IMR-90 (cell line): ENCODE measurements around the gene SLC44A5. TPM values are rescaled to one million over a fixed set of nuclear protein-coding genes. Genes with fewer than 3 reads are reported as not detected.

Source experiments
- ATAC-seq: fragments of 200-7000 bp; cut with Tn5 transposase; 2 replicates; pipeline ENCODE4 v1.9.1; 2020; ENCODE audit warnings: low read depth, mild to moderate bottlenecking, moderate library complexity
- BruUV-seq: library from RNA; stranded (reverse); fragments of 400-500 nt; replicated peaks from 2 replicates; lab custom pipeline; 2021; lab: Mats Ljungman, UMichigan
- CTCF ChIA-PET: fragments of 300-600 bp; formaldehyde crosslinking; extraction: SDS; loops from one replicate; lab custom pipeline; 2021; ENCODE audit warnings: antibody characterized with exemption; lab: Yijun Ruan, JAX
- POLR2A ChIA-PET: fragments of 300-600 bp; sonication (Branson Sonifier 250); formaldehyde crosslinking; loops from one replicate; lab custom pipeline; 2022; ENCODE audit warnings: antibody characterized with exemption; ENCODE audit not compliant: unreplicated experiment; lab: Charles Lee
- DNase-seq: peaks from one replicate; pipeline ENCODE4 v3.0.0; 2013
- H2AFZ ChIP-seq: replicated peaks from 2 replicates; pipeline ENCODE3; 2013; ENCODE audit warnings: low read length, mild to moderate bottlenecking; ENCODE audit not compliant: poor library complexity
- H2AK5ac ChIP-seq: 2 replicates; pipeline ENCODE4 v1.6.1; 2013; ENCODE audit warnings: low read depth, low read length, inconsistent platforms
- H2AK9ac ChIP-seq: replicated peaks from 2 replicates; pipeline ENCODE3; 2013; ENCODE audit warnings: mild to moderate bottlenecking, low read depth, low read length, moderate library complexity; ENCODE audit not compliant: poor library complexity
- H2BK120ac ChIP-seq: 2 replicates; pipeline ENCODE4 v1.6.1; 2013; ENCODE audit warnings: low read depth, low read length, inconsistent platforms
- H2BK15ac ChIP-seq: 3 replicates; pipeline ENCODE4 v1.6.1; 2013; ENCODE audit warnings: low read depth, low read length, inconsistent platforms
- H2BK20ac ChIP-seq: 2 replicates; pipeline ENCODE4 v1.6.1; 2013; ENCODE audit warnings: low read depth, mild to moderate bottlenecking, inconsistent platforms, low read length, moderate library complexity
- H2BK5ac ChIP-seq: 2 replicates; pipeline ENCODE4 v1.6.1; 2013; ENCODE audit warnings: mild to moderate bottlenecking, low read depth, low read length, inconsistent platforms; ENCODE audit not compliant: poor library complexity, severe bottlenecking
- H3K14ac ChIP-seq: replicated peaks from 2 replicates; pipeline ENCODE4 v1.6.1; 2013; ENCODE audit warnings: low read depth, low read length, inconsistent platforms
- H3K18ac ChIP-seq: 2 replicates; pipeline ENCODE4 v1.6.1; 2013; ENCODE audit warnings: low read depth, low read length, control low read depth
- H3K23ac ChIP-seq: 2 replicates; pipeline ENCODE4 v1.6.1; 2013; ENCODE audit warnings: low read depth, low read length, inconsistent platforms
- H3K27ac ChIP-seq: 2 replicates; pipeline ENCODE4 v1.5.1; 2013; ENCODE audit warnings: mild to moderate bottlenecking, control low read depth, low read length; ENCODE audit not compliant: insufficient read depth
- H3K27me3 ChIP-seq: 2 replicates; pipeline ENCODE4 v1.6.1; 2013; ENCODE audit warnings: low read length; ENCODE audit not compliant: control insufficient read depth, insufficient read depth
- H3K36me3 ChIP-seq: 2 replicates; pipeline ENCODE4 v1.6.1; 2013; ENCODE audit warnings: low read length, mixed read lengths; ENCODE audit not compliant: control insufficient read depth, insufficient read depth
- H3K4ac ChIP-seq: 2 replicates; pipeline ENCODE4 v1.6.1; 2013; ENCODE audit warnings: low read depth, low read length, inconsistent platforms
- H3K4me1 ChIP-seq: 2 replicates; pipeline ENCODE4 v1.6.1; 2013; ENCODE audit warnings: low read length, mixed read lengths; ENCODE audit not compliant: control insufficient read depth, insufficient read depth
- H3K4me2 ChIP-seq: 2 replicates; pipeline ENCODE4 v1.6.1; 2013; ENCODE audit warnings: low read depth, mild to moderate bottlenecking, control low read depth, low read length, moderate library complexity
- H3K4me3 ChIP-seq: 2 replicates; pipeline ENCODE4 v1.5.1; 2013; ENCODE audit warnings: low read depth, mild to moderate bottlenecking, control low read depth, low read length, moderate library complexity; ENCODE audit not compliant: insufficient read depth
- H3K56ac ChIP-seq: 2 replicates; pipeline ENCODE4 v1.6.1; 2013; ENCODE audit warnings: low read length, inconsistent platforms; ENCODE audit not compliant: insufficient read depth; ENCODE audit errors: extremely low read depth
- H3K79me1 ChIP-seq, 2 experiments: 2 replicates each; pipeline ENCODE4 v1.6.1; 2013; ENCODE audit warnings: low read length in 2 of 2, inconsistent platforms in 1 of 2, low read depth in 1 of 2
- H3K9ac ChIP-seq: 2 replicates; pipeline ENCODE4 v1.6.1; 2013; ENCODE audit warnings: low read depth, low read length, control low read depth
- H3K9me1 ChIP-seq: 2 replicates; pipeline ENCODE4 v1.6.1; 2013; ENCODE audit warnings: low read length, inconsistent platforms; ENCODE audit not compliant: insufficient read depth
- H3K9me3 ChIP-seq: 2 replicates; pipeline ENCODE4 v1.6.1; 2013; ENCODE audit warnings: low read length; ENCODE audit not compliant: control insufficient read depth, insufficient read depth
- H4K20me1 ChIP-seq: 2 replicates; pipeline ENCODE4 v1.6.1; 2013; ENCODE audit warnings: low read length, inconsistent platforms; ENCODE audit not compliant: insufficient read depth
- H4K5ac ChIP-seq: 2 replicates; pipeline ENCODE4 v1.6.1; 2013; ENCODE audit warnings: mild to moderate bottlenecking, low read depth, low read length, control low read depth
- H4K8ac ChIP-seq, 2 experiments: 2 replicates each; pipeline ENCODE4 v1.6.1; 2013; ENCODE audit warnings: low read depth in 2 of 2, low read length in 2 of 2, control low read depth in 1 of 2, inconsistent platforms in 1 of 2
- H4K91ac ChIP-seq: 2 replicates; pipeline ENCODE4 v1.6.1; 2013; ENCODE audit warnings: low read depth, low read length, inconsistent platforms; ENCODE audit not compliant: insufficient read depth
- BHLHE40 ChIP-seq: fragments of 150-350 bp; IDR thresholded peaks from 2 replicates; pipeline ENCODE4 v1.6.1; 2016; ENCODE audit warnings: mild to moderate bottlenecking, low read depth, low read length
- CEBPB ChIP-seq: IDR thresholded peaks from 2 replicates; pipeline ENCODE4 v1.6.1; 2012; ENCODE audit warnings: low read depth, low read length, improper control_type of control experiment
- CHD1 ChIP-seq: IDR thresholded peaks from 2 replicates; pipeline ENCODE4 v1.6.1; 2012; ENCODE audit warnings: low read depth, low read length, improper control_type of control experiment
- CTCF ChIP-seq: conservative IDR thresholded peaks from 2 replicates; pipeline ENCODE4 v1.5.1; 2012; ENCODE audit warnings: mild to moderate bottlenecking, low read depth, low read length, improper control_type of control experiment
- ELK1 ChIP-seq: fragments of 150-350 bp; IDR thresholded peaks from 2 replicates; pipeline ENCODE4 v1.6.1; 2016; ENCODE audit warnings: low read depth, mild to moderate bottlenecking, low read length, moderate library complexity, borderline replicate concordance
- FOS ChIP-seq: fragments of 150-350 bp; IDR thresholded peaks from 2 replicates; pipeline ENCODE4 v1.6.1; 2016; ENCODE audit warnings: low read depth, low read length
- MAFK ChIP-seq: IDR thresholded peaks from 2 replicates; pipeline ENCODE4 v1.6.1; 2012; ENCODE audit warnings: low read depth, low read length, improper control_type of control experiment
- MAZ ChIP-seq: IDR thresholded peaks from 2 replicates; pipeline ENCODE4 v1.6.1; 2012; ENCODE audit warnings: low read depth, mild to moderate bottlenecking, low read length, improper control_type of control experiment, moderate library complexity, borderline replicate concordance
- MXI1 ChIP-seq: IDR thresholded peaks from 2 replicates; pipeline ENCODE4 v1.6.1; 2012; ENCODE audit warnings: low read depth, mild to moderate bottlenecking, low read length, moderate library complexity, borderline replicate concordance
- NFE2L2 ChIP-seq: fragments of 150-350 bp; IDR thresholded peaks from 2 replicates; pipeline ENCODE4 v1.6.1; 2016; ENCODE audit warnings: low read depth, mild to moderate bottlenecking, low read length
- POLR2A ChIP-seq: IDR thresholded peaks from 2 replicates; pipeline ENCODE4 v1.6.1; 2012; ENCODE audit warnings: mild to moderate bottlenecking, low read depth, low read length
- RAD21 ChIP-seq: IDR thresholded peaks from 2 replicates; pipeline ENCODE4 v1.6.1; 2012; ENCODE audit warnings: low read length, improper control_type of control experiment
- RCOR1 ChIP-seq: IDR thresholded peaks from 2 replicates; pipeline ENCODE4 v1.6.1; 2012; ENCODE audit warnings: mild to moderate bottlenecking, low read length, improper control_type of control experiment; ENCODE audit not compliant: insufficient replicate concordance
- RFX5 ChIP-seq: IDR thresholded peaks from 2 replicates; pipeline ENCODE4 v1.8.0; 2012; ENCODE audit warnings: low read depth, mild to moderate bottlenecking, low read length, moderate library complexity
- SMC3 ChIP-seq: fragments of 150-350 bp; IDR thresholded peaks from 2 replicates; pipeline ENCODE4 v1.6.1; 2016; ENCODE audit warnings: low read depth, mild to moderate bottlenecking, antibody characterized with exemption, low read length, moderate library complexity
- USF2 ChIP-seq: fragments of 150-350 bp; IDR thresholded peaks from 2 replicates; pipeline ENCODE4 v1.6.1; 2017; ENCODE audit warnings: mild to moderate bottlenecking, antibody characterized with exemption, low read length, low read depth
- dilution Hi-C: fragments of 300-500 bp; cut with HindIII; formaldehyde crosslinking; loops from one replicate; pipeline ENCODE4 v1.14.3; 2018; ENCODE audit warnings: low sequenced_read_pairs; ENCODE audit not compliant: unreplicated experiment
- in situ Hi-C: fragments of 300-500 bp; cut with MboI; formaldehyde crosslinking; loops from 3 replicates; pipeline ENCODE4 v1.14.3; 2019; ENCODE audit warnings: low sequenced_read_pairs, inconsistent platforms, mixed read lengths
- intact Hi-C: fragments of 100-400 bp; cut with micrococcal nuclease; formaldehyde crosslinking; loops from 2 replicates; pipeline ENCODE4 v1.10.0; 2022
- polyA plus RNA-seq, 3 experiments: library from polyadenylated mRNA; depleted of rRNA; stranded (reverse); fragments of >200 nt; gene quantifications; 2 replicates each; pipeline ENCODE4 v1.2.3, GENCODE V29; 2012; ENCODE audit warnings: low replicate concordance in 1 of 3
- total RNA-seq: library from RNA; depleted of rRNA; stranded (reverse); fragments of >200 nt; gene quantifications from 2 replicates; pipeline ENCODE4 v1.2.3, GENCODE V29; 2012

Gene SLC44A5
- total and polyA plus RNA-seq, 2 of the 4 experiments (the other 2 are of a cell fraction), result under 0.01 TPM; not detected in 1

GRCh38 chr1:75550559-75550958 lies 60.4 kb downstream of the SLC44A5 start:
- H2BK20ac ChIP-seq, result no peak overlapping the region
- no peak for DNase-seq
- H3K56ac ChIP-seq, result no peak overlapping the region
- ChIA-PET POLR2A (no interaction called here), CTCF (no interaction called here)
- H2BK120ac ChIP-seq, result no peak overlapping the region
- H3K27me3 ChIP-seq, result no peaks in the 10 kb centered on the region
- BruUV-seq, result no TSS peak
- no peak overlapping the region for H2BK15ac ChIP-seq
- H2AK5ac ChIP-seq, result no peak overlapping the region
- H3K4me2 ChIP-seq, result no peak overlapping the region
- H3K23ac ChIP-seq, result no peak overlapping the region
- H3K4me1 ChIP-seq, result no peaks in the 10 kb centered on the region
- no peaks in the 10 kb centered on the region for H3K9me1 ChIP-seq
- no peak overlapping the region for H4K5ac ChIP-seq
- no peaks in the 10 kb centered on the region for H3K36me3 ChIP-seq
- ATAC-seq, result no peak
- H3K9me3 ChIP-seq, result no peaks in the 10 kb centered on the region; the same call in 1 of the 2 replicates
- no peaks in the 10 kb centered on the region for H3K79me1 ChIP-seq
- H3K18ac ChIP-seq, result no peak overlapping the region
- H4K20me1 ChIP-seq, result no peaks in the 10 kb centered on the region
- no peak overlapping the region for H4K8ac ChIP-seq
- no peak overlapping the region for H3K14ac ChIP-seq
- dilution Hi-C loops (no loop called here), in situ Hi-C loops (no loop called here), intact Hi-C loops (no loop called here)
- H3K27ac ChIP-seq, result no peak overlapping the region
- H4K91ac ChIP-seq, result no peak overlapping the region
- no peak overlapping the region for H3K9ac ChIP-seq
- TF ChIP-seq RAD21, result no peak
- no peak for TF ChIP-seq CHD1
- no peak for TF ChIP-seq RFX5
- TF ChIP-seq FOS, result no peak
- no peak for TF ChIP-seq BHLHE40
- no peak for TF ChIP-seq RCOR1
- TF ChIP-seq USF2, result no peak
- TF ChIP-seq SMC3, result no peak
- TF ChIP-seq MAFK, result no peak
- no peak for TF ChIP-seq MXI1
- no peak for TF ChIP-seq POLR2A
- TF ChIP-seq NFE2L2, result no peak
- no peak for TF ChIP-seq MAZ
- no peak for TF ChIP-seq ELK1
- TF ChIP-seq CEBPB, result no peak
- no peak for TF ChIP-seq CTCF
- H2AK9ac ChIP-seq, result no peak overlapping the region
- no peak overlapping the region for H2BK5ac ChIP-seq
- no peak overlapping the region for H2AFZ ChIP-seq
- no peak overlapping the region for H3K4me3 ChIP-seq
- no peak overlapping the region for H3K4ac ChIP-seq
